Urinary bladder (tissue), 4 donors: ENCODE results near the gene GREB1. TPM values are rescaled to one million over a fixed set of nuclear protein-coding genes. Genes with fewer than 3 reads are reported as not detected.

Source experiments
- DNase-seq: peaks from one replicate; pipeline ENCODE4 v3.0.0-alpha.2; 2015; ENCODE audit errors: extremely low spot score
- H3K27ac ChIP-seq: one replicate; pipeline ENCODE4 v1.5.1; 2013; ENCODE audit warnings: low read depth, mild to moderate bottlenecking, moderate library complexity
- H3K36me3 ChIP-seq: one replicate; pipeline ENCODE4 v1.6.1; 2013; ENCODE audit warnings: mild to moderate bottlenecking, moderate library complexity; ENCODE audit not compliant: insufficient read depth
- H3K4me1 ChIP-seq: one replicate; pipeline ENCODE4 v1.6.1; 2013; ENCODE audit warnings: mild to moderate bottlenecking, moderate library complexity; ENCODE audit not compliant: insufficient read depth
- H3K4me3 ChIP-seq: one replicate; pipeline ENCODE4 v1.5.1; 2013; ENCODE audit warnings: low read depth, low read length
- WGBS: extraction: QIAGEN DNeasy Blood & Tissue Kit; methylation state at CpG from one replicate; pipeline ENCODE4 v1.1.7; 2013; 5-methylcytosine and 5-hydroxymethylcytosine counted together
- polyA plus RNA-seq: library from polyadenylated mRNA; stranded (reverse); fragments of 200-250 nt; gene quantifications from one replicate; pipeline ENCODE4 v1.2.3, GENCODE V29; 2013
- total RNA-seq: library from RNA; depleted of rRNA; stranded (reverse); fragments of >200 nt; gene quantifications from one replicate; pipeline ENCODE4 v1.2.3, GENCODE V29; 2014
- donor health status: healthy with polysubstance abuse.
- donor health status: healthy.

GREB1 gene
- total and polyA plus RNA-seq, 2 donors = 0.86 to 9.1 TPM

DNA sequence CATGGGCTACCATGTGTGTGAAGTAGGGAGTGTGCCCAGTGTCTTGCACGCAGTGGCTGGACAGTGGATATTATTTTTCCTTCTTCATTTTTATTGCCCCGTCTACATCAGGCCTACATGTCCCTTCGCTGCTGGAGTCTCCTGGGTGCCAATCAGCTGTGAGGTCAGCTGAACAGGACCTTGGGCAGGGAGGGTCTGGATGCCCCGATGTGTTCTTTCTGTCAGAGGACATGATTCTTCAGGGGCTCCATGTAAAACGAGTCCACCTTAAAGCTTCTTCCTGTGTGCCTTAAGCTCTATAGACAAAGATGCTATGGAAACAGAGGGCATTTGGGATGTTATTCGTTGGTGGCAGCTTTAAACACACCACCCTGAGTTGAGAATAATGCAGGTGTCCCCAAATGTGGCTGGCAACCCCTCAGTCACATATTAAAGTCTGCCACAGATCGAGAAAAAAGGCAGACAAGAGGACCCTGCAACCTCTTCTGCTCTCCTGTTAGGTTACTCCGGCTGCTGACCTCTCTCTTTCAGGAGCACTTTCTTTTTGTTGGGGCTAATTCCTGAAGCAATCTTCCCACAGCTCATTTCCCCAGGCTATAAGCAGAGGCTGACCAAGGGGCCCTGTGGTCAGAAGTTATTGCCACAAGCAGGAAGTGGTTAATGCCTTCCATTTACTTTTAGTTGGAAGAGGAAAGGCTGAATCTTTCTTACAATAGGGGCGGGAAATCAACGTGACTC, 20.0 kb downstream of the GREB1 start:
- Histone ChIP-seq H3K4me3 (no peak overlapping the region), H3K36me3 (no peaks in the 10 kb centered on the region), H3K27ac (no peak overlapping the region), H3K4me1 (no peaks in the 10 kb centered on the region)
- WGBS = 64% methylated on average over 10 of the region's 10 CpGs
- DNase-seq = no peak

- DNase-seq = no peak
- H3K27ac ChIP-seq = no peak overlapping the region
Observed at GRCh38 chr2:11554399-11554716, 20.5 kb downstream of the GREB1 start.

DNA sequence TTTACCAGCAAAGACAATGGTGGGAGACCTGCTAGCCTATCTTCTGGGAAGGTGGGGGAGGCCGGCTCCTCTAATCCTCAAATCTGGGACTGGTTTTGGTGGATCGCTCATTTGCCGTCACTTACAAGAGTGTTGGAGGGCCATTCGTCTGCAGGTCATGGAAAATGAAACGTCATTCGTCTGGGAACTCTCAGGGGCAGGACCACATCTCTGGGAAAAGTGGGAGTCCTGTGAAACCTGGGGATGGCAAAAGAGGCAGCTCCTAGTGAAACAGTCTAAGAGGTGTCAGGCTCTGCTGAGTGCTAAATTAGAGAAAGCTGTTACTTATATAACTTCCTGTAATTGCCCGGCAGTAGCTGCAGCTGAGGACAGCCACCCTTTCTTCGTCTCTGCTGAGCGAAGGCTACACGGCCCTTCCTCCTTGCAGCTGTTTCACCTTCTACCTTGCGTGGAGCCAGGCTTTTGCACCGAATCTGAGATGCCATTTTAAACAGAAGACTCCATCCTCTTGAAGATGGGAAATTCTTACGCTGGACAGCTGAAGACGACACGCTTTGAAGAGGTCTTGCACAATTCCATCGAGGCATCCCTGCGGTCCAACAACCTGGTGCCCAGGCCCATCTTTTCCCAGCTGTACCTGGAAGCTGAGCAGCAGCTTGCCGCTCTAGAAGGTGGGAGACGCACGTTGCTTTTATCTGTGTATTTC, 22.4 kb downstream of the GREB1 start:
- Histone ChIP-seq H3K36me3 (no peaks in the 10 kb centered on the region), H3K4me1 (no peaks in the 10 kb centered on the region), H3K27ac (no peak overlapping the region), H3K4me3 (no peak overlapping the region)
- no peak for DNase-seq
- 81% methylated on average over 20 of the region's 20 CpGs for WGBS

More at GRCh38 chr2:11554399-11554716, 20.5 kb downstream of the GREB1 start:
- Histone ChIP-seq H3K4me3 (no peak overlapping the region), H3K36me3 (no peaks in the 10 kb centered on the region), H3K4me1 (no peaks in the 10 kb centered on the region)
- 57% methylated on average over 4 of the region's 4 CpGs for WGBS

DNA sequence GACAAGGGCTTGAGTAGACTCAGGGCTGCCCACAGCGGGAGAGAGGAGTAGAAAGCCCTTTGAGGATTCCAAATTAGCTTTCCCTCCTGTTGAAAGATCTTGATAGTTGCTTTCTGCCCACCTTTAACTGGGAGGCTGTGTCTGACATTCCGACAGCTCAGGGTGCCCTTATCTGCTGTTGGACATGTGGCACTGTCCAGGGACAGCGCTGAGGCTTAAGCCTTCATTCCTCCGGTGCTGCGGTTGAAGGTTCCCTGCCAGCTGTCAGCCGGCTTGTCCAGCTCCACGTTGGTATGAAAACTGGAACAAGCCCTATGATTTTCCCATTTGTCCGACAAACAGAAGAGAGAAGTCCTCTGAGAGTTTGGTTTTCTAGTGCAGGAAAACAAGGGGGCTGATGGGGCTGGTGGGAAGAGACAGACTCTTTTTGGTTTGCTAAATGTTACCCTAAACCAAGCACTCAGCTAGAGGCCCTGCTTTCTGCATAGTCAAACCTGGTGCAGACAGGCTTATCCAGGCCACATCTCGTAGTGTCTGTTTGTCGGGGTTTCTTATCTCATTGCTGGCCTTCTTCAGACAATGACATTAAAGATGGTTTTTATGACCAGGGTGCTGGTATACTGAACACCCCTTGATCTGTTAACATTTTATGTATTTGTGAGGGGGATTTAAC, 24.5 kb downstream of the GREB1 start:
- WGBS = 55% methylated on average over 10 of the region's 10 CpGs
- Histone ChIP-seq H3K4me3 (no peak overlapping the region), H3K4me1 (no peaks in the 10 kb centered on the region), H3K36me3 (no peaks in the 10 kb centered on the region), H3K27ac (no peak overlapping the region)
- no peak for DNase-seq

DNA sequence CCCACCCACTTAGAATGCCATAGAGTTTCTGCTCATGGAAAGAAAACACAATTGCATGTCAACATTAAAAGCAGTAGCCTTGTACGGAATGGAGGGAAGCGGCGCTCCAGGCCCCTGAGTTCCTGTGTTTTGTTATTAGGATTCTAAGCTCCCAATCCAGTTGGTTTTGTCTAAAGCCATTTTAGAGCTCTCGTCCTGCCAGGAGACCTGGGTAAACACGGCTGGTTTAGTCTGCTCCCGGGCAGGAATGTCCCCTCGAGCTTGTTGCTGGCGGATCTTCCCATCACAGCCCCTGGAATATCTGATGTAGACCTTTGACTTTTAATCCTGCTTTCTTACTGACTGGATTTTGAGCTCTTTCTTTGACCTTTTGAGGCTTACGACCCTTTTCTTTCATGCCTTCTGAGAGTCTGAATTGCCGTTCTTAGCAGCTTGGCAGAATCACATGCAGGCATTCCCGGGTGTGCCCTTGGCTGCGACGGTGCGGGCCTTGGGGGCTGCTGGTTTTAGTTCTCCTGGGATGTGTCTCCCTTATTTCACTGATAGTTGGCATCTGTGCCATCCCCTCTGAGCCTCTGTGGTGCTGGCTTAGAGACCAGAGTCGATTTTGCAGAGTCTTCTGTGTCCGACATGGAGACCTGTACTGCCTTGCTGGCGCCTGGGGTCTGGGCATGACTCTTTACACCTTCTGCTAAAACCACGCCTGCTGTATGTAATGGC, 25.4 kb downstream of the GREB1 start:
- no peak overlapping the region for H3K27ac ChIP-seq
- no peak for DNase-seq
- WGBS = 87% methylated on average over 18 of the region's 18 CpGs
- H3K4me1 ChIP-seq = no peaks in the 10 kb centered on the region
- H3K36me3 ChIP-seq = no peaks in the 10 kb centered on the region
- no peak overlapping the region for H3K4me3 ChIP-seq

- Histone ChIP-seq H3K4me3 (no peak overlapping the region), H3K36me3 (no peaks in the 10 kb centered on the region), H3K27ac (no peak overlapping the region), H3K4me1 (no peaks in the 10 kb centered on the region)
- no peak for DNase-seq
- WGBS = 77% methylated on average over 7 of the region's 7 CpGs
Observed at GRCh38 chr2:11559786-11560155, 25.9 kb downstream of the GREB1 start.

DNA sequence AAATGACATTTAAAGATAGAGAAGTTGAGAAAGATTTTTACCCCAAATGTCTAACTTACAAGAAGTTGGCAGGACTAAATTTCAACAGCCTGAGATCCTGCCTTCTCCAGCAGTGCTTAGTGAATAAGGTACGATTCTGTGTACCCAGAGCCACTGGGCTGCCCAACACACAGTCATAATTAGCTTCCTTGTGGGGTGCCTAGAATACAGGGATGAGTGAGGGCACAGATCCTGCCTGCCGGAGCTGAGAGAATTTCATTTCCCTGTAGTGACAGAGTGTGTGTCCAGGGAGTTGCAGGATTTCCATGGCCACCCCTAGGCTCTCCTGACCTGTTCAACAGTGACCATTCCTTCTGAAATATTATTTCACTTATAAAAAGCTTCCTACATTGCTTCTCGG, 27.0 kb downstream of the GREB1 start:
- no peak for DNase-seq
- 92% methylated on average over 3 of the region's 3 CpGs for WGBS
- Histone ChIP-seq H3K36me3 (no peaks in the 10 kb centered on the region), H3K4me1 (no peaks in the 10 kb centered on the region), H3K4me3 (no peak overlapping the region), H3K27ac (no peak overlapping the region)

- WGBS = 91% methylated on average over 10 of the region's 10 CpGs
- Histone ChIP-seq H3K36me3 (no peaks in the 10 kb centered on the region), H3K4me3 (no peak overlapping the region), H3K27ac (no peak overlapping the region), H3K4me1 (no peaks in the 10 kb centered on the region)
- no peak for DNase-seq
Observed at GRCh38 chr2:11562011-11562410, 28.2 kb downstream of the GREB1 start.

DNA sequence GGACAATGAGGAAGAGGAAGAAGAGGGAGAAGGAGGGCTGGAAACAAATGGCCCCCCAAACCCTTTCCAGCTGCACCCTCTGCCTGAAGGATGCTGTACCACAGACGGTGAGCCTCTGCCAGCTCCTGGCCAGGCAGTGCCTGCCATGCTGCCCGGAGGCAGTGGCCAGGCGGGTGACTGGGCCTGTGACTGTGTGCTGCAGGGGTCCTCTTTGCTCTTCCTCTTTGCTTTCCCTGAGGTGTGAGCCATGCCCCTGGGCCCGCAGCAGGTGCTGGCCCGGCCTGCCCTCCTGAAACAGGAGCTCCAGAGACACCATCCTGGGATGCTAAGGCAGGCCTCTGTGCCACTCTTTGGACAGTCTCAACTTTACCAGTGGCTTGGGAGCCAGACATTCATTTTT, 28.6 kb downstream of the GREB1 start:
- Histone ChIP-seq H3K4me1 (no peaks in the 10 kb centered on the region), H3K4me3 (no peak overlapping the region), H3K36me3 (no peaks in the 10 kb centered on the region), H3K27ac (no peak overlapping the region)
- 95% methylated on average over 5 of the region's 5 CpGs for whole genome bisulfite sequencing
- no peak for DNase-seq

DNA sequence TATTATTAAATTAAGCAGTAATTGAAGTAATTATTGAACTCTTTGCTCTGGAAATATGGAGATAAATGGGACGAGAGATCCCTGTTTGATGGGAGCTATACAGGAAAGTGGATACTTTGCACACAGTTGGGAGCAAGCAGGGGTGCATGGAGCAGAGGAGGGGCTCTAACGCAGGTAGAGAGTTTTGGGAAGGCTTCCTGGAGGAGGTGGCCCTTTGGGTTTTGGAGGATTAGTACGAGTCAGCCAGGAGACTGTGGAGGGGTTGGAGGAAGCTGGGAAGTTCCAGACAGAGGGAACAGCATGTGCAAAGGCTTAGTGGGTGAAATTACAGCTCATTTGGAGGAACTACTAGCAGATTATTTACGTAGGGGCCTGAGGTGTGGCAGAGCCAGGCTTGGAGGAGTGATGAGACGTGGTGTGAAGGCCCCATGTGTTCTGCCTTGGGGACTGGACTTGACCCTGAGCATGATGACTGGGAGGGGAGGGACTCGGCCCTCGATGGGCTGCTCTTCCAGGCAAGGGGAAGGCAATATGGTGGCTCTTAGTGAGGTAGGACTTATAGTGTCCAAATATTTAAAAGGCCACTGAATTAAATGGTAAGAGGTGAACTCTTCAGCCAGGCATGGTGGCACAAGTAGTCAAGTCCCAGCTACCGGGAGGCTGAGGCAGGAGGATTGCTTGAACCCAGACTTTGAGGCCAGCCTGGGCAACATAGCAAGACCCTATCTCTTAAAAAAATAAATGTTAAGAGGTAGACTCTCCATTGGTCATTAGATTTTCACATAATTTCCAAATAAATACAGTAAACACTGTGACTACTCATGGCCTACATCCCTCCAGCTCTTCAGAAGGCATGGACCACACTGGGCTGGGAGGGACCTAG, 30.2 kb downstream of the GREB1 start:
- 95% methylated on average over 8 of the region's 8 CpGs for WGBS
- H3K27ac ChIP-seq = no peak overlapping the region
- no peak overlapping the region for H3K4me3 ChIP-seq
- H3K4me1 ChIP-seq = no peaks in the 10 kb centered on the region
- DNase-seq = no peak
- no peaks in the 10 kb centered on the region for H3K36me3 ChIP-seq

DNA sequence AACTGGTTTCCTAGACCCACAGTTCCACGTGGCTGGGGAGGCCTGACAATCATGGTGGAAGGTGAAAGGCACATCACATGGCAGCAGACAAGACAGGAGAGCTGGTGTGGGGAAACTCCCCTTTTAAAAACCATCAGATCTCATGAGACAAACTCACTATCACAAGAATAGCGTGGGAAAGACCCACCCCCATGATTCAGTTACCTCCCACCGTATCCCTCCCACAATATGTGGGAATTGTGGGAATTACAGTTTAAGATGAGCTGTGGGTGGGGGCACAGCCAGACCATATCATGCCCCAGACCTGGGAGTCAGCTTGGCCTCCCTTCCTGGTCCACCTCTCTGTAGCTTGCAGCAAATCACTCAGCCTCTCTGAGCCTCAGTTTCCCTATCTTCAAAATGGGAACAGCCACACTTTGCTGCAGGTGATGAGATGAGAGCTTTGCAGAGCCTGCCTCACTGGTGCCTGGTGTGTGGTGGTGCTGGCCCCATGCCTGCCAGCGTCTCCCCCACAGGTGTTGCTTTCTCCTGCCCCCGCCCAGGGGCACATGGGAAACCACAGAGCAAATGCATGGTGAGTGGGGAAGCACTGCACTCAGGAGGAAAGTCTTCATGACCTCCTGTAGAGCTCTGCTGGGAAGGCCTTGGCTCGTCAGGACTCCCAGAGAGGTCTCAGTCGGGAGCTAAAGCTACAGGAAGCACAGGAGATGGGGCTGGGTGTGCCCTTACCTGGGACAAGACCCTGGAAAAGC, 31.1 kb downstream of the GREB1 start:
- WGBS = 92% methylated on average over 7 of the region's 7 CpGs
- Histone ChIP-seq H3K4me1 (no peaks in the 10 kb centered on the region), H3K27ac (no peak overlapping the region), H3K4me3 (no peak overlapping the region), H3K36me3 (no peaks in the 10 kb centered on the region)
- DNase-seq = no peak

- Histone ChIP-seq H3K4me3 (no peak overlapping the region), H3K27ac (no peak overlapping the region), H3K4me1 (no peaks in the 10 kb centered on the region), H3K36me3 (no peaks in the 10 kb centered on the region)
- WGBS = 92% methylated on average over 14 of the region's 14 CpGs
- no peak for DNase-seq
Observed at GRCh38 chr2:11566383-11566782, 32.5 kb downstream of the GREB1 start.
